Vein endothelial cell (primary cell): ENCODE measurements around the gene OR4Q2. TPM values are rescaled to one million over a fixed set of nuclear protein-coding genes. Genes with fewer than 3 reads are reported as not detected.

Source experiments
- total RNA-seq: library from RNA; depleted of rRNA; stranded (reverse); fragments of >200 nt; gene quantifications from 2 replicates; pipeline ENCODE4 v1.2.3, GENCODE V29; 2012

Gene OR4Q2
- total RNA-seq = not detected in 2 replicates

GRCh38 chr14:20001863-20002262 lies at the start of gene OR4Q2:
TSS of gene OR4Q2 (plus strand) at chr14:20002163.

GRCh38 chr14:19975291-19975690 lies 26.7 kb upstream of the OR4Q2 start, which contains the start of gene OR4K15:
TSS of gene OR4K15 (plus strand) at chr14:19975591. CDS start at chr14:19975591, 0 bp downstream.

GRCh38 chr14:20019257-20019865 lies 17.4 kb downstream of the OR4Q2 start, which contains the start of gene OR4K14:
TSS of gene OR4K14 (minus strand) at chr14:20019307. CDS start at chr14:20015193, 4,114 bp downstream.

GRCh38 chr14:20035938-20036337 lies 34.0 kb downstream of the OR4Q2 start, which contains the start of gene OR4K13:
TSS of gene OR4K13 (minus strand) at chr14:20036038. CDS start at chr14:20034758, 1,280 bp downstream.

Other genes with a start within 250 kb of the OR4Q2 start
- not detected in 2 replicates for gene OR4M1, start 228.7 kb upstream of the OR4Q2 start, total RNA-seq
- gene OR4N2, start 198.4 kb upstream of the OR4Q2 start, total RNA-seq = not detected in 2 replicates
- not detected in 2 replicates for gene OR4K2, start 127.0 kb upstream of the OR4Q2 start, total RNA-seq
- not detected in 2 replicates for gene OR4K5, start 81.6 kb upstream of the OR4Q2 start, total RNA-seq
- gene OR4K1, start 71.2 kb upstream of the OR4Q2 start, total RNA-seq = not detected in 2 replicates
- gene OR4K15, start 26.6 kb upstream of the OR4Q2 start, total RNA-seq = not detected in 2 replicates
- not detected in 2 replicates for gene OR4K14, start 17.1 kb downstream of the OR4Q2 start, total RNA-seq
- gene OR4K13, start 33.9 kb downstream of the OR4Q2 start, total RNA-seq = not detected in 2 replicates
- gene OR4L1, start 57.9 kb downstream of the OR4Q2 start, total RNA-seq = not detected in 2 replicates
- gene OR4K17, start 108.6 kb downstream of the OR4Q2 start, total RNA-seq = not detected in 2 replicates
- not detected in 2 replicates for gene OR4N5, start 136.7 kb downstream of the OR4Q2 start, total RNA-seq
- not detected in 2 replicates for gene OR11G2, start 188.7 kb downstream of the OR4Q2 start, total RNA-seq
- gene OR11H6, start 221.5 kb downstream of the OR4Q2 start, total RNA-seq = not detected in 2 replicates
- gene OR11H7, start 226.8 kb downstream of the OR4Q2 start, total RNA-seq = not detected in 2 replicates
- gene OR11H4, start 237.1 kb downstream of the OR4Q2 start, total RNA-seq = not detected in 2 replicates